IMR-90 (cell line): ENCODE data around the gene GNAO1. TPM values are rescaled to one million over a fixed set of nuclear protein-coding genes. Genes with fewer than 3 reads are reported as not detected.
A peak's percentile ranks its signal among the peaks of the same experiment; 100 is the strongest.

Source experiments
- ATAC-seq: fragments of 200-7000 bp; cut with Tn5 transposase; 2 replicates; pipeline ENCODE4 v1.9.1; 2020; ENCODE audit warnings: low read depth, mild to moderate bottlenecking, moderate library complexity
- BruUV-seq: library from RNA; stranded (reverse); fragments of 400-500 nt; replicated peaks from 2 replicates; lab custom pipeline; 2021; lab: Mats Ljungman, UMichigan
- CTCF ChIA-PET: fragments of 300-600 bp; formaldehyde crosslinking; extraction: SDS; loops from one replicate; lab custom pipeline; 2021; ENCODE audit warnings: antibody characterized with exemption; lab: Yijun Ruan, JAX
- POLR2A ChIA-PET: fragments of 300-600 bp; sonication (Branson Sonifier 250); formaldehyde crosslinking; loops from one replicate; lab custom pipeline; 2022; ENCODE audit warnings: antibody characterized with exemption; ENCODE audit not compliant: unreplicated experiment; lab: Charles Lee
- DNase-seq: peaks from one replicate; pipeline ENCODE4 v3.0.0; 2013
- H2AFZ ChIP-seq: replicated peaks from 2 replicates; pipeline ENCODE3; 2013; ENCODE audit warnings: low read length, mild to moderate bottlenecking; ENCODE audit not compliant: poor library complexity
- H2AK5ac ChIP-seq: 2 replicates; pipeline ENCODE4 v1.6.1; 2013; ENCODE audit warnings: low read depth, low read length, inconsistent platforms
- H2AK9ac ChIP-seq: replicated peaks from 2 replicates; pipeline ENCODE3; 2013; ENCODE audit warnings: mild to moderate bottlenecking, low read depth, low read length, moderate library complexity; ENCODE audit not compliant: poor library complexity
- H2BK120ac ChIP-seq: 2 replicates; pipeline ENCODE4 v1.6.1; 2013; ENCODE audit warnings: low read depth, low read length, inconsistent platforms
- H2BK15ac ChIP-seq: 3 replicates; pipeline ENCODE4 v1.6.1; 2013; ENCODE audit warnings: low read depth, low read length, inconsistent platforms
- H2BK20ac ChIP-seq: 2 replicates; pipeline ENCODE4 v1.6.1; 2013; ENCODE audit warnings: low read depth, mild to moderate bottlenecking, inconsistent platforms, low read length, moderate library complexity
- H2BK5ac ChIP-seq: 2 replicates; pipeline ENCODE4 v1.6.1; 2013; ENCODE audit warnings: mild to moderate bottlenecking, low read depth, low read length, inconsistent platforms; ENCODE audit not compliant: poor library complexity, severe bottlenecking
- H3K14ac ChIP-seq: replicated peaks from 2 replicates; pipeline ENCODE4 v1.6.1; 2013; ENCODE audit warnings: low read depth, low read length, inconsistent platforms
- H3K18ac ChIP-seq: 2 replicates; pipeline ENCODE4 v1.6.1; 2013; ENCODE audit warnings: low read depth, low read length, control low read depth
- H3K23ac ChIP-seq: 2 replicates; pipeline ENCODE4 v1.6.1; 2013; ENCODE audit warnings: low read depth, low read length, inconsistent platforms
- H3K27ac ChIP-seq: 2 replicates; pipeline ENCODE4 v1.5.1; 2013; ENCODE audit warnings: mild to moderate bottlenecking, control low read depth, low read length; ENCODE audit not compliant: insufficient read depth
- H3K27me3 ChIP-seq: 2 replicates; pipeline ENCODE4 v1.6.1; 2013; ENCODE audit warnings: low read length; ENCODE audit not compliant: control insufficient read depth, insufficient read depth
- H3K36me3 ChIP-seq: 2 replicates; pipeline ENCODE4 v1.6.1; 2013; ENCODE audit warnings: low read length, mixed read lengths; ENCODE audit not compliant: control insufficient read depth, insufficient read depth
- H3K4ac ChIP-seq: 2 replicates; pipeline ENCODE4 v1.6.1; 2013; ENCODE audit warnings: low read depth, low read length, inconsistent platforms
- H3K4me1 ChIP-seq: 2 replicates; pipeline ENCODE4 v1.6.1; 2013; ENCODE audit warnings: low read length, mixed read lengths; ENCODE audit not compliant: control insufficient read depth, insufficient read depth
- H3K4me2 ChIP-seq: 2 replicates; pipeline ENCODE4 v1.6.1; 2013; ENCODE audit warnings: low read depth, mild to moderate bottlenecking, control low read depth, low read length, moderate library complexity
- H3K4me3 ChIP-seq: 2 replicates; pipeline ENCODE4 v1.5.1; 2013; ENCODE audit warnings: low read depth, mild to moderate bottlenecking, control low read depth, low read length, moderate library complexity; ENCODE audit not compliant: insufficient read depth
- H3K56ac ChIP-seq: 2 replicates; pipeline ENCODE4 v1.6.1; 2013; ENCODE audit warnings: low read length, inconsistent platforms; ENCODE audit not compliant: insufficient read depth; ENCODE audit errors: extremely low read depth
- H3K79me1 ChIP-seq, 2 experiments: 2 replicates each; pipeline ENCODE4 v1.6.1; 2013; ENCODE audit warnings: low read length in 2 of 2, inconsistent platforms in 1 of 2, low read depth in 1 of 2
- H3K9ac ChIP-seq: 2 replicates; pipeline ENCODE4 v1.6.1; 2013; ENCODE audit warnings: low read depth, low read length, control low read depth
- H3K9me1 ChIP-seq: 2 replicates; pipeline ENCODE4 v1.6.1; 2013; ENCODE audit warnings: low read length, inconsistent platforms; ENCODE audit not compliant: insufficient read depth
- H3K9me3 ChIP-seq: 2 replicates; pipeline ENCODE4 v1.6.1; 2013; ENCODE audit warnings: low read length; ENCODE audit not compliant: control insufficient read depth, insufficient read depth
- H4K20me1 ChIP-seq: 2 replicates; pipeline ENCODE4 v1.6.1; 2013; ENCODE audit warnings: low read length, inconsistent platforms; ENCODE audit not compliant: insufficient read depth
- H4K5ac ChIP-seq: 2 replicates; pipeline ENCODE4 v1.6.1; 2013; ENCODE audit warnings: mild to moderate bottlenecking, low read depth, low read length, control low read depth
- H4K8ac ChIP-seq, 2 experiments: 2 replicates each; pipeline ENCODE4 v1.6.1; 2013; ENCODE audit warnings: low read depth in 2 of 2, low read length in 2 of 2, control low read depth in 1 of 2, inconsistent platforms in 1 of 2
- H4K91ac ChIP-seq: 2 replicates; pipeline ENCODE4 v1.6.1; 2013; ENCODE audit warnings: low read depth, low read length, inconsistent platforms; ENCODE audit not compliant: insufficient read depth
- BHLHE40 ChIP-seq: fragments of 150-350 bp; IDR thresholded peaks from 2 replicates; pipeline ENCODE4 v1.6.1; 2016; ENCODE audit warnings: mild to moderate bottlenecking, low read depth, low read length
- CEBPB ChIP-seq: IDR thresholded peaks from 2 replicates; pipeline ENCODE4 v1.6.1; 2012; ENCODE audit warnings: low read depth, low read length, improper control_type of control experiment
- CHD1 ChIP-seq: IDR thresholded peaks from 2 replicates; pipeline ENCODE4 v1.6.1; 2012; ENCODE audit warnings: low read depth, low read length, improper control_type of control experiment
- CTCF ChIP-seq: conservative IDR thresholded peaks from 2 replicates; pipeline ENCODE4 v1.5.1; 2012; ENCODE audit warnings: mild to moderate bottlenecking, low read depth, low read length, improper control_type of control experiment
- ELK1 ChIP-seq: fragments of 150-350 bp; IDR thresholded peaks from 2 replicates; pipeline ENCODE4 v1.6.1; 2016; ENCODE audit warnings: low read depth, mild to moderate bottlenecking, low read length, moderate library complexity, borderline replicate concordance
- FOS ChIP-seq: fragments of 150-350 bp; IDR thresholded peaks from 2 replicates; pipeline ENCODE4 v1.6.1; 2016; ENCODE audit warnings: low read depth, low read length
- MAFK ChIP-seq: IDR thresholded peaks from 2 replicates; pipeline ENCODE4 v1.6.1; 2012; ENCODE audit warnings: low read depth, low read length, improper control_type of control experiment
- MAZ ChIP-seq: IDR thresholded peaks from 2 replicates; pipeline ENCODE4 v1.6.1; 2012; ENCODE audit warnings: low read depth, mild to moderate bottlenecking, low read length, improper control_type of control experiment, moderate library complexity, borderline replicate concordance
- MXI1 ChIP-seq: IDR thresholded peaks from 2 replicates; pipeline ENCODE4 v1.6.1; 2012; ENCODE audit warnings: low read depth, mild to moderate bottlenecking, low read length, moderate library complexity, borderline replicate concordance
- NFE2L2 ChIP-seq: fragments of 150-350 bp; IDR thresholded peaks from 2 replicates; pipeline ENCODE4 v1.6.1; 2016; ENCODE audit warnings: low read depth, mild to moderate bottlenecking, low read length
- POLR2A ChIP-seq: IDR thresholded peaks from 2 replicates; pipeline ENCODE4 v1.6.1; 2012; ENCODE audit warnings: mild to moderate bottlenecking, low read depth, low read length
- RAD21 ChIP-seq: IDR thresholded peaks from 2 replicates; pipeline ENCODE4 v1.6.1; 2012; ENCODE audit warnings: low read length, improper control_type of control experiment
- RCOR1 ChIP-seq: IDR thresholded peaks from 2 replicates; pipeline ENCODE4 v1.6.1; 2012; ENCODE audit warnings: mild to moderate bottlenecking, low read length, improper control_type of control experiment; ENCODE audit not compliant: insufficient replicate concordance
- RFX5 ChIP-seq: IDR thresholded peaks from 2 replicates; pipeline ENCODE4 v1.8.0; 2012; ENCODE audit warnings: low read depth, mild to moderate bottlenecking, low read length, moderate library complexity
- SMC3 ChIP-seq: fragments of 150-350 bp; IDR thresholded peaks from 2 replicates; pipeline ENCODE4 v1.6.1; 2016; ENCODE audit warnings: low read depth, mild to moderate bottlenecking, antibody characterized with exemption, low read length, moderate library complexity
- USF2 ChIP-seq: fragments of 150-350 bp; IDR thresholded peaks from 2 replicates; pipeline ENCODE4 v1.6.1; 2017; ENCODE audit warnings: mild to moderate bottlenecking, antibody characterized with exemption, low read length, low read depth
- WGBS, 2 experiments: methylation state at CpG; one replicate each; pipeline versions ENCODE4 v1.1.5 to v1.1.7; 2013; ENCODE audit warnings: missing lambda C conversion rate in 2 of 2; ENCODE audit not compliant: insufficient read length in 1 of 2; ENCODE audit errors: extremely low coverage in 2 of 2; 5-methylcytosine and 5-hydroxymethylcytosine counted together
- dilution Hi-C: fragments of 300-500 bp; cut with HindIII; formaldehyde crosslinking; loops from one replicate; pipeline ENCODE4 v1.14.3; 2018; ENCODE audit warnings: low sequenced_read_pairs; ENCODE audit not compliant: unreplicated experiment
- in situ Hi-C: fragments of 300-500 bp; cut with MboI; formaldehyde crosslinking; loops from 3 replicates; pipeline ENCODE4 v1.14.3; 2019; ENCODE audit warnings: low sequenced_read_pairs, inconsistent platforms, mixed read lengths
- intact Hi-C: fragments of 100-400 bp; cut with micrococcal nuclease; formaldehyde crosslinking; loops from 2 replicates; pipeline ENCODE4 v1.10.0; 2022
- polyA plus RNA-seq, 3 experiments: library from polyadenylated mRNA; depleted of rRNA; stranded (reverse); fragments of >200 nt; gene quantifications; 2 replicates each; pipeline ENCODE4 v1.2.3, GENCODE V29; 2012; ENCODE audit warnings: low replicate concordance in 1 of 3
- total RNA-seq: library from RNA; depleted of rRNA; stranded (reverse); fragments of >200 nt; gene quantifications from 2 replicates; pipeline ENCODE4 v1.2.3, GENCODE V29; 2012

Gene GNAO1
- total and polyA plus RNA-seq, 2 of the 4 experiments (the other 2 are of a cell fraction), result under 0.01 to 0.07 TPM

GRCh38 chr16:56349711-56350161 is 158.4 kb downstream of the GNAO1 start:
- Histone ChIP-seq H3K4me1 (no peaks in the 10 kb centered on the region), H2BK5ac (no peak overlapping the region), H4K8ac (no peak overlapping the region), H3K18ac (no peak overlapping the region), H2AK5ac (no peak overlapping the region), H3K27ac (no peak overlapping the region), H2BK20ac (no peak overlapping the region), H3K9ac (no peak overlapping the region), H3K9me1 (no peaks in the 10 kb centered on the region; the same call in 1 of the 2 replicates), H2AK9ac (peak overlapping the region; percentile 39), H3K4ac (no peak overlapping the region), H3K14ac (no peak overlapping the region), H3K27me3 (peaks cover 5% of the 10 kb centered on the region; the same call in 1 of the 2 replicates), H3K4me3 (no peak overlapping the region), H2BK120ac (no peak overlapping the region), H3K79me1 (no peaks in the 10 kb centered on the region), H3K23ac (no peak overlapping the region), H3K56ac (no peak overlapping the region), H2BK15ac (no peak overlapping the region), H4K20me1 (no peaks in the 10 kb centered on the region), H4K91ac (no peak overlapping the region), H3K36me3 (no peaks in the 10 kb centered on the region), H4K5ac (no peak overlapping the region), H3K4me2 (no peak overlapping the region), H3K9me3 (no peaks in the 10 kb centered on the region), H2AFZ (no peak overlapping the region)
- intact Hi-C loops (loop anchor here (10.0 kb wide), 1 partner anchor 255 kb away; the partner anchor contains the start of gene MT2A), dilution Hi-C loops (no loop called here), in situ Hi-C loops (loop anchor here (25.0 kb wide), 1 partner anchor 862 kb away; the partner anchor contains the start of gene MMP2)
- TF ChIP-seq RFX5, result no peak
- TF ChIP-seq CTCF, result no peak
- no peak for TF ChIP-seq ELK1
- TF ChIP-seq RCOR1, result no peak
- TF ChIP-seq BHLHE40, result no peak
- TF ChIP-seq SMC3, result no peak
- TF ChIP-seq CHD1, result no peak
- TF ChIP-seq NFE2L2, result no peak
- no peak for TF ChIP-seq POLR2A
- no peak for TF ChIP-seq RAD21
- TF ChIP-seq MAFK, result no peak
- no peak for TF ChIP-seq MXI1
- no peak for TF ChIP-seq FOS
- TF ChIP-seq USF2, result no peak
- no peak for TF ChIP-seq MAZ
- TF ChIP-seq CEBPB, result no peak
- DNase-seq (no peak), ATAC-seq (no peak)
- ChIA-PET POLR2A (no interaction called here), CTCF (no interaction called here)
- 87% methylated on average over 10 of the region's 16 CpGs; no CpG with 5 or more reads in 1 of the 2 experiments for WGBS, 2 experiments
- BruUV-seq, result no TSS peak
